Stimulated activated naive CD8-positive, alpha-beta T cell treated with anti-CD3 and anti-CD28 coated beads, Interleukin-15, Interleukin-2, amounts not matched to agents 100 U/mL and 50 U/mL, for 24 hours (primary cell): ENCODE data around the gene GCHFR.

ENCODE experiments used
- ATAC-seq: fragments of 150-1000 bp; cut with Tn5 transposase; one replicate; pipeline ENCODE4 v1.10.0; 2021
- DNase-seq: peaks from one replicate; pipeline ENCODE4 v3.0.0; 2021

The GCHFR gene

DNA sequence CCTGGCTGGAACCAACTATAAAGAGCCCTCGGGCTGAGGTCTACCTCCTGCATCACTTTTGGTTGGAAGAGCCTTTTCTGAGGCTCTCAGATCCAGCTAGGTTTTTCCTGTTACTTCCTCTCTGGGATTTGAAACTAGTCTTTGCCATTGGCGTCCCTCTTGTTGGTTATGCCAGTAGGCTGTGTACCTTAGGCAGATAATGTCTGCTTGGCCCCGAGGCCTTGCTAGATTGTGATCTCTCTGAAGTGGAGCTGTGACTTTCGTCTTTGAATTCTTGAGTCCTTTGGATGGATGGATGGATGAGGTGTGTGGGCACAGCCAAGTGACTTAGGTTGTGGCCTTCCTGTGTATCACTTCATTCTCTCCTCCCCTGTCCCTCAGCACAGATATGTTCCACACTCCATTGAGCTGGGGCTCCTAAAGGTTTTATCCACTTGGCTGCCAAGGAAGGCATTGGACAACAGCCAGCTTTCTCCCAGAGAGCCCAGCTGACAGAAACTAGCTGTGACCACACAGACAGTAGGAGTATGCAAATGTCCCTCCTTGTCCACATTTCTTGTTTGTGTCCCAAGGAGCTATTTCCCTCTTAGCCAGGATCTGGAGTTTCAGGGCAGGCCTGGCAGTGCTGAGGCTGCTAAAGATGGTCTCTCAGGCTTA lies 51.3 kb downstream of the GCHFR start:
- ATAC-seq (no peak), DNase-seq (no peak)
